Daoy (cell line): ENCODE results near the gene RAD23B. TPM values are rescaled to one million over a fixed set of nuclear protein-coding genes. Genes with fewer than 3 reads are reported as not detected.

Source experiments
- DNase-seq: peaks from one replicate; pipeline ENCODE4 v3.0.0-alpha.2; 2015; ENCODE audit warnings: low read depth
- total RNA-seq: library from RNA; depleted of rRNA; stranded (reverse); fragments of >200 nt; shearing (Covaris generic); gene quantifications from 2 replicates; pipeline ENCODE4 v1.2.3, GENCODE V29; 2014; rRNA removed

Gene RAD23B
- total RNA-seq, 1 experiment from 2014 or later = 140 TPM

DNA sequence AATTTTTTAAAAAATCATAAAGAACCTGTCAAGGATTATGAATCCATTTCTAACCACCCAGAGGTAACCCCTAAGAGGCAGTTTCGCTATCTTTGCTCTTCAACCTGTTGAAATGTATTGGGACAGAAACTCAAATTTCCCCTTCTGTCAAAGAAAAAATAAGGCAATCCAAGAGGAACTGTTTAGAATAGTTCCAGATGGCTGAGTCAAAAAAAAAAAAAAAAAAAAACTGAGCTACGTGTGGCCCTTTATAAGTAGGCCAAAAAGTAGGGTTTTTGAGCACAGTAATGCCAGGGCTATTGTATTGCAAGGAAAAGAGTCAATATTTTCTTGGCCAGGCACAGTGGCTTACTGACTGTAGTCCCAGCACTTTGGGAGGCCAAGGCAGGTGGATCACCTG, 94.9 kb downstream of the RAD23B start:
- no peak for DNase-seq

Other genes with a start within 250 kb of the RAD23B start
- 5.7 and 6.5 TPM in 2 replicates for gene KLF4, start 206.5 kb downstream of the RAD23B start, total RNA-seq